ENCODE measurements around the gene RTN4RL1.

The RTN4RL1 gene

GRCh38 chr17:2025220-2025621 is at the start of gene RTN4RL1:
Gene RTN4RL1 (minus strand): TSS chr17:2025334. CDS start chr17:2024865, 469 bp downstream.
- peak; percentile 44 for DNase-seq (ENCODE audit: low read depth)

- no peak for DNase-seq (ENCODE audit: low read depth)
Observed at GRCh38 chr17:2074919-2075318, 49.8 kb upstream of the RTN4RL1 start.

GRCh38 chr17:2071455-2072281 is 46.5 kb upstream of the RTN4RL1 start:
- DNase-seq (ENCODE audit: low read depth), result no peak

GRCh38 chr17:2071024-2071385 is 45.9 kb upstream of the RTN4RL1 start:
- no peak for DNase-seq (ENCODE audit: low read depth)

GRCh38 chr17:2070241-2071023 is 45.3 kb upstream of the RTN4RL1 start:
- DNase-seq (ENCODE audit: low read depth), result peak; percentile 46

- DNase-seq (ENCODE audit: low read depth), result no peak
Observed at GRCh38 chr17:2068519-2069051, 43.5 kb upstream of the RTN4RL1 start.

GRCh38 chr17:2068031-2068518 is 42.9 kb upstream of the RTN4RL1 start:
- DNase-seq (ENCODE audit: low read depth), result no peak

GRCh38 chr17:2067608-2068024 is 42.5 kb upstream of the RTN4RL1 start:
- DNase-seq (ENCODE audit: low read depth), result no peak

- no peak for DNase-seq (ENCODE audit: low read depth)
Observed at GRCh38 chr17:2067048-2067561, 42.0 kb upstream of the RTN4RL1 start.

GRCh38 chr17:2065949-2066400 is 40.8 kb upstream of the RTN4RL1 start:
- DNase-seq (ENCODE audit: low read depth), result no peak

GRCh38 chr17:2064980-2065785 is 40.0 kb upstream of the RTN4RL1 start:
- DNase-seq (ENCODE audit: low read depth), result peak; percentile 61

GRCh38 chr17:2064520-2064971 is 39.4 kb upstream of the RTN4RL1 start:
- DNase-seq (ENCODE audit: low read depth), result no peak

- no peak for DNase-seq (ENCODE audit: low read depth)
Observed at GRCh38 chr17:2064147-2064489, 39.0 kb upstream of the RTN4RL1 start.

- no peak for DNase-seq (ENCODE audit: low read depth)
Observed at GRCh38 chr17:2063261-2064146, 38.4 kb upstream of the RTN4RL1 start.

GRCh38 chr17:2062571-2063183 is 37.5 kb upstream of the RTN4RL1 start:
- no peak for DNase-seq (ENCODE audit: low read depth)

GRCh38 chr17:2061441-2061958 is 36.4 kb upstream of the RTN4RL1 start:
- DNase-seq (ENCODE audit: low read depth), result no peak

GRCh38 chr17:2060681-2061440 is 35.7 kb upstream of the RTN4RL1 start:
- no peak for DNase-seq (ENCODE audit: low read depth)

GRCh38 chr17:2060385-2060658 is 35.2 kb upstream of the RTN4RL1 start:
- DNase-seq (ENCODE audit: low read depth), result no peak
